ENCODE data around the gene COTL1. TPM values are rescaled to one million over a fixed set of nuclear protein-coding genes. Genes with fewer than 3 reads are reported as not detected.

The COTL1 gene
- total RNA-seq, 1 donor: 134 TPM

GRCh38 chr16:84557059-84557458, 60.8 kb downstream of the COTL1 start:
- TF ChIP-seq CTCF (IDR thresholded peaks at IDR 0.05; ENCODE audit: insufficient read depth, low read length): no peak
- no peak overlapping the region for H3K4me3 ChIP-seq (ENCODE audit: low read depth, low read length)
- DNase-seq (ENCODE audit: low read depth): no peak

- no peak overlapping the region for H3K4me3 ChIP-seq (ENCODE audit: low read depth, low read length)
- no peak for TF ChIP-seq CTCF (IDR thresholded peaks at IDR 0.05; ENCODE audit: insufficient read depth, low read length)
- no peak for DNase-seq (ENCODE audit: low read depth)
Observed at GRCh38 chr16:84555418-84556196, 62.3 kb downstream of the COTL1 start.

GRCh38 chr16:84554627-84555328, 63.1 kb downstream of the COTL1 start:
- TF ChIP-seq CTCF (IDR thresholded peaks at IDR 0.05; ENCODE audit: insufficient read depth, low read length): no peak
- H3K4me3 ChIP-seq (ENCODE audit: low read depth, low read length): no peak overlapping the region
- DNase-seq (ENCODE audit: low read depth): no peak

GRCh38 chr16:84553873-84554399, 63.9 kb downstream of the COTL1 start:
- no peak overlapping the region for H3K4me3 ChIP-seq (ENCODE audit: low read depth, low read length)
- no peak for DNase-seq (ENCODE audit: low read depth)
- no peak for TF ChIP-seq CTCF (IDR thresholded peaks at IDR 0.05; ENCODE audit: insufficient read depth, low read length)

GRCh38 chr16:84552135-84552534, 65.7 kb downstream of the COTL1 start:
- TF ChIP-seq CTCF (IDR thresholded peaks at IDR 0.05; ENCODE audit: insufficient read depth, low read length): no peak
- no peak overlapping the region for H3K4me3 ChIP-seq (ENCODE audit: low read depth, low read length)
- no peak for DNase-seq (ENCODE audit: low read depth)

GRCh38 chr16:84550096-84550495, 67.8 kb downstream of the COTL1 start:
- no peak for DNase-seq (ENCODE audit: low read depth)
- TF ChIP-seq CTCF (IDR thresholded peaks at IDR 0.05; ENCODE audit: insufficient read depth, low read length): no peak
- H3K4me3 ChIP-seq (ENCODE audit: low read depth, low read length): no peak overlapping the region

All from fibroblast of the aortic adventitia (primary cell).